Aorta (tissue), 5 donors: ENCODE results near the gene ROPN1L. TPM values are rescaled to one million over a fixed set of nuclear protein-coding genes. Genes with fewer than 3 reads are reported as not detected.
A peak's percentile ranks its signal among the peaks of the same experiment; 100 is the strongest.

Experiments used
- ATAC-seq: fragments of 200-7000 bp; cut with Tn5 transposase; one replicate; pipeline ENCODE4 v1.9.1; 2022; ENCODE audit warnings: moderate library complexity; ENCODE audit not compliant: low FRiP score
- DNase-seq, 2 donors: peaks; one replicate each; pipeline ENCODE4 v3.0.0-alpha.2; 2020
- H3K27ac ChIP-seq, 2 donors: one replicate each; pipeline ENCODE4 v1.5.1; 2013; ENCODE audit warnings: low read length in 2 of 2, mild to moderate bottlenecking in 2 of 2, moderate library complexity in 2 of 2, control low read depth in 1 of 2, inconsistent platforms in 1 of 2, low read depth in 1 of 2
- H3K27me3 ChIP-seq, 2 donors: one replicate each; pipeline ENCODE4 v1.6.1; 2013; ENCODE audit warnings: control low read depth in 1 of 2, low read length in 1 of 2, mild to moderate bottlenecking in 1 of 2, moderate library complexity in 1 of 2; ENCODE audit not compliant: insufficient read depth in 2 of 2, control insufficient read depth in 1 of 2
- H3K36me3 ChIP-seq, 2 donors: one replicate each; pipeline ENCODE4 v1.6.1; 2013; ENCODE audit warnings: control low read depth in 1 of 2, low read length in 1 of 2, mild to moderate bottlenecking in 1 of 2; ENCODE audit not compliant: insufficient read depth in 2 of 2, control insufficient read depth in 1 of 2
- H3K4me1 ChIP-seq, 2 donors: one replicate each; pipeline ENCODE4 v1.6.1; 2013; ENCODE audit warnings: low read length in 2 of 2, control low read depth in 1 of 2, mild to moderate bottlenecking in 1 of 2, moderate library complexity in 1 of 2; ENCODE audit not compliant: insufficient read depth in 2 of 2, control insufficient read depth in 1 of 2
- H3K4me3 ChIP-seq, 2 donors: one replicate each; pipeline ENCODE4 v1.5.1; 2013; ENCODE audit warnings: low read length in 2 of 2, control low read depth in 1 of 2, mild to moderate bottlenecking in 1 of 2
- H3K9me3 ChIP-seq: one replicate; pipeline ENCODE4 v1.6.1; 2013; ENCODE audit warnings: mild to moderate bottlenecking, low read length; ENCODE audit not compliant: control insufficient read depth
- WGBS, 2 donors: extraction: QIAGEN DNeasy Blood & Tissue Kit; methylation state at CpG; one replicate each; pipeline ENCODE4 v1.1.7; 2013; 5-methylcytosine and 5-hydroxymethylcytosine counted together
- intact Hi-C, 2 donors: fragments of 100-400 bp; cut with DNase I; formaldehyde crosslinking; loops; one replicate each; pipeline versions ENCODE4 v1.14.2 to v1.15.0; 2022
- polyA plus RNA-seq, 2 donors: library from polyadenylated mRNA; stranded (reverse); fragments of 200-250 nt; gene quantifications; one replicate each; pipeline ENCODE4 v1.2.3, GENCODE V29; 2013
- total RNA-seq, 2 donors: library from RNA; stranded (reverse); fragmentation: NEBNext Ultra II Directional; extraction: Animal tissue kit (Norgen Biotek cat#: 25700); gene quantifications; one replicate each; pipeline ENCODE4 v1.2.1, GENCODE V29; 2021
- donor health status: healthy with polysubstance abuse.
- donor health status: Bipolar disorder and iron deficiency.
- donor health status: DM: no; HTN: no; CAD: no.
- donor health status: DM: no; HTN: no; CAD: no.
- donor health status: DM: yes; HTN: yes; CAD: no.

ROPN1L gene
- total and polyA plus RNA-seq, 4 donors: 0.68 to 0.88 TPM; not detected in 2

- 81 to 96% methylated on average over 5 of the region's 5 CpGs for WGBS, 2 donors
- H3K4me1 ChIP-seq: no peaks in the 10 kb centered on the region
- H3K27ac ChIP-seq: no peak overlapping the region
- no peak for ATAC-seq
- DNase-seq: peak in 1 of 2 donors; percentile 28
- H3K36me3 ChIP-seq: no peaks in the 10 kb centered on the region
- H3K9me3 ChIP-seq: no peaks in the 10 kb centered on the region
- no peaks in the 10 kb centered on the region for H3K27me3 ChIP-seq
- intact Hi-C loops: no loop called here
- H3K4me3 ChIP-seq: no peak overlapping the region
These were observed 55.9 kb downstream of the ROPN1L start for GRCh38 chr5:10497554-10497953.

- intact Hi-C loops: no loop called here
- no peaks in the 10 kb centered on the region for H3K36me3 ChIP-seq
- H3K4me3 ChIP-seq: no peak overlapping the region
- DNase-seq (peak; percentile 4 to 12), ATAC-seq (no peak)
- no peaks in the 10 kb centered on the region for H3K4me1 ChIP-seq
- no peaks in the 10 kb centered on the region for H3K9me3 ChIP-seq
- 61 to 69% methylated on average over 6 of the region's 6 CpGs for WGBS, 2 donors
- no peaks in the 10 kb centered on the region for H3K27me3 ChIP-seq
- no peak overlapping the region for H3K27ac ChIP-seq
These were observed 56.7 kb downstream of the ROPN1L start for GRCh38 chr5:10498350-10498749.

GRCh38 chr5:10499066-10499465 lies 57.4 kb downstream of the ROPN1L start:
- no peaks in the 10 kb centered on the region for H3K4me1 ChIP-seq
- WGBS, 2 donors: 96% methylated on average over 9 of the region's 9 CpGs
- ATAC-seq (no peak), DNase-seq (peak; percentile 7 to 48)
- H3K27me3 ChIP-seq: no peaks in the 10 kb centered on the region
- H3K4me3 ChIP-seq: no peak overlapping the region
- H3K36me3 ChIP-seq: no peaks in the 10 kb centered on the region
- intact Hi-C loops: no loop called here
- no peak overlapping the region for H3K27ac ChIP-seq
- H3K9me3 ChIP-seq: no peaks in the 10 kb centered on the region

- H3K4me1 ChIP-seq: no peaks in the 10 kb centered on the region
- no peak overlapping the region for H3K27ac ChIP-seq
- no peaks in the 10 kb centered on the region for H3K27me3 ChIP-seq
- peak; percentile 6 to 21 for DNase-seq
- ATAC-seq: no peak
- intact Hi-C loops: no loop called here
- H3K36me3 ChIP-seq: no peaks in the 10 kb centered on the region
- H3K9me3 ChIP-seq: no peaks in the 10 kb centered on the region
- 93 to 98% methylated on average over 2 of the region's 2 CpGs for WGBS, 2 donors
- H3K4me3 ChIP-seq: no peak overlapping the region
These were observed 58.1 kb downstream of the ROPN1L start for GRCh38 chr5:10499776-10500175.

GRCh38 chr5:10500669-10501068 lies 59.0 kb downstream of the ROPN1L start:
- Histone ChIP-seq H3K27me3 (no peaks in the 10 kb centered on the region), H3K9me3 (no peaks in the 10 kb centered on the region), H3K4me3 (no peak overlapping the region), H3K36me3 (no peaks in the 10 kb centered on the region), H3K27ac (no peak overlapping the region), H3K4me1 (no peaks in the 10 kb centered on the region)
- no peak for DNase-seq
- intact Hi-C loops: no loop called here
- no peak for ATAC-seq
- 92 to 94% methylated on average over 3 of the region's 3 CpGs for WGBS, 2 donors

GRCh38 chr5:10501554-10502075 lies 59.9 kb downstream of the ROPN1L start:
- H3K27ac ChIP-seq: no peak overlapping the region
- H3K4me3 ChIP-seq: no peak overlapping the region
- no peaks in the 10 kb centered on the region for H3K9me3 ChIP-seq
- 85 to 86% methylated on average over 9 of the region's 9 CpGs for WGBS, 2 donors
- DNase-seq (peak; percentile 11 to 57), ATAC-seq (no peak)
- H3K27me3 ChIP-seq: no peaks in the 10 kb centered on the region
- no peaks in the 10 kb centered on the region for H3K36me3 ChIP-seq
- no peaks in the 10 kb centered on the region for H3K4me1 ChIP-seq
- intact Hi-C loops: no loop called here

- intact Hi-C loops: no loop called here
- Histone ChIP-seq H3K4me3 (no peak overlapping the region), H3K27me3 (no peaks in the 10 kb centered on the region), H3K9me3 (no peaks in the 10 kb centered on the region), H3K4me1 (no peaks in the 10 kb centered on the region), H3K36me3 (no peaks in the 10 kb centered on the region), H3K27ac (no peak overlapping the region)
- DNase-seq (peak; percentile 30 to 64), ATAC-seq (no peak)
- WGBS, 2 donors: 93 to 95% methylated on average over 8 of the region's 8 CpGs
These were observed 60.5 kb downstream of the ROPN1L start for GRCh38 chr5:10502130-10502529.

- intact Hi-C loops: no loop called here
- Histone ChIP-seq H3K4me3 (no peak overlapping the region), H3K27ac (no peak overlapping the region), H3K9me3 (no peaks in the 10 kb centered on the region), H3K27me3 (no peaks in the 10 kb centered on the region), H3K4me1 (no peaks in the 10 kb centered on the region), H3K36me3 (no peaks in the 10 kb centered on the region)
- DNase-seq: peak in 1 of 2 donors; percentile 54
- 84 to 90% methylated on average over 10 of the region's 10 CpGs for WGBS, 2 donors
- peak; percentile 24 for ATAC-seq
These were observed 60.9 kb downstream of the ROPN1L start for GRCh38 chr5:10502578-10502977.

GRCh38 chr5:10503321-10503720 lies 61.6 kb downstream of the ROPN1L start:
- intact Hi-C loops: no loop called here
- no peaks in the 10 kb centered on the region for H3K9me3 ChIP-seq
- 86 to 90% methylated on average over 7 of the region's 7 CpGs for WGBS, 2 donors

More at GRCh38 chr5:10503321-10503720, 61.6 kb downstream of the ROPN1L start:
- H3K4me3 ChIP-seq: no peak overlapping the region
- H3K36me3 ChIP-seq: no peaks in the 10 kb centered on the region
- no peak overlapping the region for H3K27ac ChIP-seq
- H3K4me1 ChIP-seq: no peaks in the 10 kb centered on the region
- DNase-seq (peak in 1 of 2 donors; percentile 7), ATAC-seq (no peak)
- no peaks in the 10 kb centered on the region for H3K27me3 ChIP-seq
